ENCODE measurements around the gene TSPAN32.

TSPAN32 gene

GRCh38 chr11:2293531-2293971 lies 8.3 kb upstream of the TSPAN32 start:
- no peaks in the 10 kb centered on the region for H3K4me1 ChIP-seq (ENCODE audit: control insufficient read depth, insufficient read depth, low read length, poor library complexity, severe bottlenecking)
- WGBS, 2 experiments (ENCODE audit: insufficient coverage in 2 of 2): 83 to 90% methylated on average over 17 to 20 of the region's 20 CpGs
- H3K4me3 ChIP-seq (ENCODE audit: extremely low read depth, insufficient read depth, low read length, poor library complexity, severe bottlenecking): no peak overlapping the region
- H3K9me3 ChIP-seq (ENCODE audit: control insufficient read depth, low read length): no peaks in the 10 kb centered on the region
- no peak overlapping the region for H3K27ac ChIP-seq (ENCODE audit: low read depth, low read length, severe bottlenecking)
- H3K36me3 ChIP-seq (ENCODE audit: control insufficient read depth, insufficient read depth, low read length): no peaks in the 10 kb centered on the region

DNA sequence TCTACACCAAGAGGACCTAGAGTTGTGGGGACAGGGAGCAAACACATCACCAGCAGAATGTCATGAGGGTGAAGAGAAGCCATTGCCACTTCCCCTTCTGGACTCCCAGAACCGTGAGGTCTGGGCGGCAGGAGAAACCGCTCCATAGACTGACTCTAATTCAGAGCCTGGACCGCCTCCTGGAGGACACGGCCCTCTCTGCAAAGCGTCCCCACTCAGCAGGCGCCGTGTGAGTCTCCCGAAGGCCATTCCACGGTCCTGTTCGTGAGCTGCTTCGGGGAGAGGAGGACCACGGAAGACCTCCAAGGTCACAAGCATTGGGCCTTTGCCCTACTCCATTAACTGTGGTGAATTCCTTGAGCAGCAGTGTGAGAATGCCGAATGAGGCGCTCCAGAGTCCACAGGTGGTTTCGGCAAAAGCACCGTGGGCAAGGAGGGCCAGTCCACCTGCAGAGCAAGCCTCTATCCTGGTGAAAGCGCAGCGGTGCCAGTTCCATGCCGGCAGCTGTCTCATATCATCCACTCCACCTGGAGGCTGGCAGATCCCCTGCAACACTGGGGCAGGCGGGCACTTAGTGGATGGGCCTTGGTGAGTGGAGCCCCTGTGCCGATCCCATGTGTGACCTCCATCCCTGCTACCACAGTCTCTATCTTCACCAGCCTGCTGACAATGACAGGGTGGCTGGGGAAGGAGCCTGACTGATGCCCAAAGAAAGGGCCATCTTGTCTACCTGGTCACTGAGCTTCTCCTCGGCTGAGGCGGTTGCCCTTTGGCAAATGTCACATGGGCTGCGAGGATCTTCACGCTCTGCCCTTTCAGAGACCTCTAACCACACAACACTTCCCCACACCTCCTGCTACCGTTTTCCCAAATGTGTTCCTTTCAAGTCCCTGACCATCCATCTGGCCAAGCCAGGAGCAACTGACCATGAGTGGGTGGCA lies 7.6 kb upstream of the TSPAN32 start:
- no peaks in the 10 kb centered on the region for H3K36me3 ChIP-seq (ENCODE audit: control insufficient read depth, insufficient read depth, low read length)
- H3K27ac ChIP-seq (ENCODE audit: low read depth, low read length, severe bottlenecking): no peak overlapping the region
- no peak overlapping the region for H3K4me3 ChIP-seq (ENCODE audit: extremely low read depth, insufficient read depth, low read length, poor library complexity, severe bottlenecking)
- no peaks in the 10 kb centered on the region for H3K4me1 ChIP-seq (ENCODE audit: control insufficient read depth, insufficient read depth, low read length, poor library complexity, severe bottlenecking)
- H3K9me3 ChIP-seq (ENCODE audit: control insufficient read depth, low read length): no peaks in the 10 kb centered on the region
- WGBS, 2 experiments (ENCODE audit: insufficient coverage in 2 of 2): 82 to 84% methylated on average over 24 to 25 of the region's 27 CpGs

GRCh38 chr11:2294926-2295290 lies 6.9 kb upstream of the TSPAN32 start:
- H3K27ac ChIP-seq (ENCODE audit: low read depth, low read length, severe bottlenecking): no peak overlapping the region
- 89 to 92% methylated on average over 8 of the region's 8 CpGs for WGBS, 2 experiments (ENCODE audit: insufficient coverage in 2 of 2)
- no peaks in the 10 kb centered on the region for H3K9me3 ChIP-seq (ENCODE audit: control insufficient read depth, low read length)
- H3K36me3 ChIP-seq (ENCODE audit: control insufficient read depth, insufficient read depth, low read length): no peaks in the 10 kb centered on the region
- no peaks in the 10 kb centered on the region for H3K4me1 ChIP-seq (ENCODE audit: control insufficient read depth, insufficient read depth, low read length, poor library complexity, severe bottlenecking)
- no peak overlapping the region for H3K4me3 ChIP-seq (ENCODE audit: extremely low read depth, insufficient read depth, low read length, poor library complexity, severe bottlenecking)

DNA sequence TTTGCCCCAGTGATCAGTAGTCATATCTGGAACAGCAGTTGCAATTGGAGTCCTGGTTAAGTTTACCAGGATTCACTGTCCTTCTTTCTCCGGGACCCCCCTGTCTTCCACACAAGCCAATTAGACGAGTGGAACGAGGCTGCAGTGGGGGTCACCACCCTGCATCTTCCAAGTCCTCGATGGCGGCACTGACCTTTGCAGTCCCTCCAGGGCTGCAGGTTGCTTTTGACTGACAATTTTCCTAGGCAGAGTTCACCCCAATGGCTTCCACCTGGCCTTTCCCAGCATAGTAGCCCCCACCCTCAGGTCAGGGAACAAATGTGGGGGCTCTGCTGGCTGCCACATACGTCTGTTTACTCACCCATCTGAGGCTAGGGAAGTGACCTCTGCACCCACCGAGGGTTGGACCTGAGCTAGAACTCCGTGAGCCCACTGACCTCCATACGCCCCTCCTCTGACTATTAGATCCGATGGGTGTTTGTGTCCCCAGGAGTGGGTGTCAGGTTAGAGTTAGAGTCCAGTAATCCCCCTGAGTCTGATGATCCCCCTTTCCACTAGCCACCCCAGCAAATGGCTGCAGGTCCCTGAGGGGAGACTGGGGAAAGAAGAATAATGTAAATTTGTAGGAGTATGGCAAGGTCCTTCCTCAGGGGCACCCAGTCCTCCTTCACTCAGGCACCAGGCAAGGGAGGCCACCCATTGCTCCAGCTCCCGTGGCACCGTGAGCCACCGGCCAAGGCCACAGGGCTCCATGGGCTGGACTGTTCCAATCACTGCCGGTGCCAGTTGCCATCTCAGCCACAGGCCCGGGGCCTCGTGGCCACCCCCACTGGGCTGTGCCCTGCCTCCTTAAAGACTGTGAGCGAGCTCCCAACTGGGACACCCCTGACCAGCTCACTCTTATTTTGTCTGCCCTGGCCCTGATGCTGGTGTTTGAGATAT lies 5.6 kb upstream of the TSPAN32 start:
- no peaks in the 10 kb centered on the region for H3K9me3 ChIP-seq (ENCODE audit: control insufficient read depth, low read length)
- 82 to 87% methylated on average over 14 to 15 of the region's 17 CpGs for WGBS, 2 experiments (ENCODE audit: insufficient coverage in 2 of 2)
- H3K4me1 ChIP-seq (ENCODE audit: control insufficient read depth, insufficient read depth, low read length, poor library complexity, severe bottlenecking): no peaks in the 10 kb centered on the region
- H3K4me3 ChIP-seq (ENCODE audit: extremely low read depth, insufficient read depth, low read length, poor library complexity, severe bottlenecking): no peak overlapping the region
- H3K36me3 ChIP-seq (ENCODE audit: control insufficient read depth, insufficient read depth, low read length): no peaks in the 10 kb centered on the region
- H3K27ac ChIP-seq (ENCODE audit: low read depth, low read length, severe bottlenecking): no peak overlapping the region

- Histone ChIP-seq H3K9me3 (ENCODE audit: control insufficient read depth, low read length) (no peaks in the 10 kb centered on the region), H3K4me1 (ENCODE audit: control insufficient read depth, insufficient read depth, low read length, poor library complexity, severe bottlenecking) (no peaks in the 10 kb centered on the region), H3K36me3 (ENCODE audit: control insufficient read depth, insufficient read depth, low read length) (no peaks in the 10 kb centered on the region), H3K27ac (ENCODE audit: low read depth, low read length, severe bottlenecking) (no peak overlapping the region), H3K4me3 (ENCODE audit: extremely low read depth, insufficient read depth, low read length, poor library complexity, severe bottlenecking) (no peak overlapping the region)
- 84 to 88% methylated on average over 8 of the region's 13 CpGs for WGBS, 2 experiments (ENCODE audit: insufficient coverage in 2 of 2)
These were observed 4.7 kb upstream of the TSPAN32 start for GRCh38 chr11:2296913-2297622.

GRCh38 chr11:2297623-2298030 lies 4.2 kb upstream of the TSPAN32 start:
- H3K9me3 ChIP-seq (ENCODE audit: control insufficient read depth, low read length): no peaks in the 10 kb centered on the region
- no peaks in the 10 kb centered on the region for H3K4me1 ChIP-seq (ENCODE audit: control insufficient read depth, insufficient read depth, low read length, poor library complexity, severe bottlenecking)
- H3K36me3 ChIP-seq (ENCODE audit: control insufficient read depth, insufficient read depth, low read length): no peaks in the 10 kb centered on the region
- no peak overlapping the region for H3K27ac ChIP-seq (ENCODE audit: low read depth, low read length, severe bottlenecking)
- WGBS, 2 experiments (ENCODE audit: insufficient coverage in 2 of 2): 75% methylated on average over 1 of the region's 1 CpG; no CpG with 5 or more reads in 1 of the 2 experiments
- no peak overlapping the region for H3K4me3 ChIP-seq (ENCODE audit: extremely low read depth, insufficient read depth, low read length, poor library complexity, severe bottlenecking)

GRCh38 chr11:2298131-2298794 lies 3.5 kb upstream of the TSPAN32 start:
- H3K36me3 ChIP-seq (ENCODE audit: control insufficient read depth, insufficient read depth, low read length): no peaks in the 10 kb centered on the region
- no peak overlapping the region for H3K27ac ChIP-seq (ENCODE audit: low read depth, low read length, severe bottlenecking)
- no peaks in the 10 kb centered on the region for H3K9me3 ChIP-seq (ENCODE audit: control insufficient read depth, low read length)
- no peaks in the 10 kb centered on the region for H3K4me1 ChIP-seq (ENCODE audit: control insufficient read depth, insufficient read depth, low read length, poor library complexity, severe bottlenecking)
- no peak overlapping the region for H3K4me3 ChIP-seq (ENCODE audit: extremely low read depth, insufficient read depth, low read length, poor library complexity, severe bottlenecking)
- 84 to 96% methylated on average over 10 to 11 of the region's 14 CpGs for WGBS, 2 experiments (ENCODE audit: insufficient coverage in 2 of 2)

DNA sequence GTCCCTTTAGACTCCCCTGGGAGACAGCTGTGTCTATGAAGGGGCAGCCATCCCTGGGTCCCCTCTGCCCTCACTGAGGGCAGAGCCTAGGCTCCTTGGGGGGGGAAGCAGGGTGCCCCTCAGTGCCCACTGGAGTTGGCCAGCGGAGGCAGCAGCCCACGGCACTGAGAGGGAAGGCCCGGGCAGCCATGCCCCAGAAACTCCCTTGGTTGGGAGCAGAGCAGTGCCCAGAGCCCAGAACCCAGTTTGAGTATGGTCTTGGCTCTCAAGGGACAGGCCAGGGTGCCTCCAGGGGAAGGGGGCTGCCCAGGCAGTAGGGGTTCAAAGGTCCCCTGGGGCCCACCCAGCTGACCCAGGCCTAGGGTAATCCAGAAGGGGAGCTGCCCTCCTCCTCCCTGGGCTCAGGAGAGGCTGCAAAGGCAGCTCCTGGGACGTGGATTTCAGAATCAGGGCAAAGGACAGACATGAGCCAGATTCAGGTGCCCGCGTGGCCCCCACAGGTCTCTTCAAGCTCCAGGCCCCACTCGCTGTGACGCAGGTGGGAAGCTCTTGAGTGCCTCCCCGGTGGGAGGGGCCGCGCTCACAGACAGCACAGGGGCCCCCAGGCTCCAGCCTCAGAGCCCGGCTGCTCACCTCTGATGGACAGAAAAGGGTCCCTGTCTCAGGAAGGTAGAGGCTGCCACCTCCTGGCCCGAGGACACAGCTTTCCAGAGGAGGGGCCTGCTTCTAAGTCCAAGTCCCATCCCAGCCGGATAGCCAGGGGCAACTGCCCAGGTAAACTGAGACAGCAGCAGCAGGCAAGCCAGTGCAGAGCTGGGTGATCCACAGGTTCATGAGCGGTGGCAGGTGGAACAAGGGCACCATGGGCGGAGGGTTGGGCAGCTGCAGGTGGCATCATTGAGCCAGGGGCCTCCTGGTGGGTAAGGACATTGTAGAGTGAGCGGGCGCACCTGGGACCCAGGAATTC lies 2.7 kb upstream of the TSPAN32 start:
- H3K4me3 ChIP-seq (ENCODE audit: extremely low read depth, insufficient read depth, low read length, poor library complexity, severe bottlenecking): no peak overlapping the region
- H3K9me3 ChIP-seq (ENCODE audit: control insufficient read depth, low read length): no peaks in the 10 kb centered on the region
- peaks cover 4% of the 10 kb centered on the region for H3K4me1 ChIP-seq (ENCODE audit: control insufficient read depth, insufficient read depth, low read length, poor library complexity, severe bottlenecking)
- H3K36me3 ChIP-seq (ENCODE audit: control insufficient read depth, insufficient read depth, low read length): no peaks in the 10 kb centered on the region
- WGBS, 2 experiments (ENCODE audit: insufficient coverage in 2 of 2): 57 to 60% methylated on average over 16 of the region's 18 CpGs
- H3K27ac ChIP-seq (ENCODE audit: low read depth, low read length, severe bottlenecking): no peak overlapping the region

DNA sequence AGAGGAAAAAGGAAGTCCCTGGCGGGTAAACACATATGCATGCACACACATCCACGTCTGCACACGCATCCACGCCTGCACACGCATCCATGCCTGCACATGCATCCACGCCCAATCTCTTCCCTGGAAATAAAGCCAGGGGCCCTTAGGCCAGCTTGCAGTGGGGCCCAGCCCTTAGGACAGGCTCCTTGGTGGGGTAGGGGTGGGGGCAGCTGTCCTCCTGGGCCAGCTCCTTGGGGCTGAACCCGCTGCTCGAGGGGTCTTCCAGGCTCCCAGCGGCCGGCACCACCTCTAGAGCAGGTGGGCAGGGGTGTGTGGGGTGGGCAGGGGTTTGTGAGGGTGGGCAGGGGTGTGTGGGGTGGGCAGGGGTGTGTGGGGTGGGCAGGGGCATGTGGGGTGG lies 2.0 kb upstream of the TSPAN32 start:
- no peaks in the 10 kb centered on the region for H3K9me3 ChIP-seq (ENCODE audit: control insufficient read depth, low read length)
- H3K4me1 ChIP-seq (ENCODE audit: control insufficient read depth, insufficient read depth, low read length, poor library complexity, severe bottlenecking): peaks cover 4% of the 10 kb centered on the region
- 70 to 78% methylated on average over 2 to 5 of the region's 10 CpGs for WGBS, 2 experiments (ENCODE audit: insufficient coverage in 2 of 2)
- H3K4me3 ChIP-seq (ENCODE audit: extremely low read depth, insufficient read depth, low read length, poor library complexity, severe bottlenecking): no peak overlapping the region
- H3K36me3 ChIP-seq (ENCODE audit: control insufficient read depth, insufficient read depth, low read length): no peaks in the 10 kb centered on the region
- H3K27ac ChIP-seq (ENCODE audit: low read depth, low read length, severe bottlenecking): no peak overlapping the region
